Mammary epithelial cell (primary cell): ENCODE results near the gene NEMF.
"Not testable (repeated sequence)": the region's sequence is repeated elsewhere in the genome, so short reads cannot be mapped to it uniquely, and the experiment has no call there.

Experiments used
- CTCF ChIP-seq, 2 donors: IDR thresholded peaks in 1 of 2; conservative IDR thresholded peaks in 1 of 2; 2 replicates each; pipeline ENCODE4 v1.5.1; 2011 to 2012; ENCODE audit warnings: inconsistent platforms in 2 of 2, low read length in 2 of 2, mild to moderate bottlenecking in 2 of 2, control low read depth in 1 of 2, low read depth in 1 of 2; ENCODE audit not compliant: insufficient read depth in 1 of 2; ENCODE audit errors: extremely low read depth in 1 of 2
- EZH2 ChIP-seq: IDR thresholded peaks from 2 replicates; pipeline ENCODE4 v1.6.1; 2012; ENCODE audit warnings: low read length, inconsistent platforms, borderline replicate concordance

DNA sequence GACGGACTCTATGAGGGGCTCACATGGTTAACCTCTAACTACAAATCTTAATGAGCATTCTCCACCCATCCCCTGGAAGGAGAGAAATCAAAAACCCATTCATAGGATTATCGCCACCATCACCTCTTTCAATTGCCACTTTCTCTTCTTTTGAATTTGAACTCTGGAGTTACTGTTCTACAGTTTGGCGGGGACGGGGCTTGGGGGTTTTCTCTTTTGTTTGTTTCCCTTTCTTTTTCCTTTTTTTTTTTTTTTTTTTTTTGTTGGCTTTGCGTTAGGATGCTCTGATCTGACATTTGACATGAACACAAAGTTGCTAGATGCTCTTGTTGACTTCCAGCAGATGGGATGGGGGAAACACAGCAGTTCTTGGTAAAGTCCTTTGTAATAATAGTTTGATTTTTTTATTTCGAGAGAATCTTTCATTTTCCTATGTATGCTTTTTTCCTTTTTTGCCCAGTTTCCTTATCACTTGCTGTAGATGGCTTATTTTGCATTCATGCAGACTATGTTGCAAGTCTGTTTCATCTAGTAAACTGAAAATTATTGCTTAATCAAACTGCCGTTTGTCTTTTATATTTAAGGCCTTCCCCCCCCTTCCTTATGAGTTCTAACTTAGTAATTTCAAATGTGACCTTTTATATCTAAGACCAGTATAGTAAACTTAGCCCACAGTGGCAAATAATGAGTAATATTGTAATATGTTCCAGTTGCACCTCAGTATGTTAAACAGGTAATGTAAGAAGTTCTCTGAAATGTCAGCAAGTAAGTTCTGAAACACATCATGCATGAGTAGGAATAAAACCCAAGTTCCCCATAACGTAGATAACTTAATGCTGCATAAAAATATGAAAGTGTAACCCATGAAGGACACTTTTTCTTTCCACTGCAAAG lies 41.9 kb upstream of the NEMF start:
- TF ChIP-seq CTCF (conservative IDR thresholded peaks at IDR 0.05 in 1 of 2, IDR thresholded peaks at IDR 0.05 in 1 of 2; ENCODE audit: extremely low read depth in 1 of 2, insufficient read depth in 1 of 2, low read depth in 1 of 2, low read length in 2 of 2); EZH2: not testable (repeated sequence)
